ENCODE measurements around the gene TNIP2.
A peak's percentile ranks its signal among the peaks of the same experiment; 100 is the strongest.

TNIP2 gene

GRCh38 chr4:2755821-2756690 lies at the start of gene TNIP2:
Gene TNIP2 (minus strand): TSS chr4:2756336. CDS start chr4:2756289, 47 bp downstream.
- DNase-seq (ENCODE audit: low spot score): peak; percentile 54

GRCh38 chr4:2804973-2805501 lies 48.9 kb upstream of the TNIP2 start:
- no peak for DNase-seq (ENCODE audit: low spot score)

GRCh38 chr4:2804449-2804972 lies 48.4 kb upstream of the TNIP2 start:
- no peak for DNase-seq (ENCODE audit: low spot score)

GRCh38 chr4:2803624-2804448 lies 47.7 kb upstream of the TNIP2 start:
- no peak for DNase-seq (ENCODE audit: low spot score)

- DNase-seq (ENCODE audit: low spot score): no peak
These were observed 46.7 kb upstream of the TNIP2 start for GRCh38 chr4:2802618-2803531.

GRCh38 chr4:2800691-2801596 lies 44.8 kb upstream of the TNIP2 start:
- DNase-seq (ENCODE audit: low spot score): peak; percentile 78

GRCh38 chr4:2799971-2800690 lies 44.0 kb upstream of the TNIP2 start:
- DNase-seq (ENCODE audit: low spot score): no peak

GRCh38 chr4:2799224-2799911 lies 43.2 kb upstream of the TNIP2 start:
- no peak for DNase-seq (ENCODE audit: low spot score)

- peak; percentile 64 for DNase-seq (ENCODE audit: low spot score)
These were observed 42.5 kb upstream of the TNIP2 start for GRCh38 chr4:2798399-2799223.

GRCh38 chr4:2797545-2798305 lies 41.6 kb upstream of the TNIP2 start:
- DNase-seq (ENCODE audit: low spot score): no peak

GRCh38 chr4:2796849-2797544 lies 40.9 kb upstream of the TNIP2 start:
- no peak for DNase-seq (ENCODE audit: low spot score)

GRCh38 chr4:2795893-2796848 lies 40.0 kb upstream of the TNIP2 start:
- no peak for DNase-seq (ENCODE audit: low spot score)

GRCh38 chr4:2795300-2795892 lies 39.3 kb upstream of the TNIP2 start:
- DNase-seq (ENCODE audit: low spot score): no peak

GRCh38 chr4:2794486-2795299 lies 38.6 kb upstream of the TNIP2 start:
- DNase-seq (ENCODE audit: low spot score): peak; percentile 60
